T-helper 9 cell (primary cell): ENCODE measurements around the gene LETM1.

Source experiments
- DNase-seq: peaks from one replicate; pipeline ENCODE4 v3.0.0-alpha.2; 2020

The LETM1 gene

GRCh38 chr4:1822568-1823544 lies 33.1 kb downstream of the LETM1 start:
- no peak for DNase-seq

GRCh38 chr4:1821679-1822567 lies 34.0 kb downstream of the LETM1 start:
- no peak for DNase-seq

GRCh38 chr4:1819816-1820215 lies 36.1 kb downstream of the LETM1 start:
- no peak for DNase-seq

- DNase-seq, result no peak
Observed at GRCh38 chr4:1819284-1819683, 36.7 kb downstream of the LETM1 start.

- DNase-seq, result no peak
Observed at GRCh38 chr4:1815997-1816860, 39.7 kb downstream of the LETM1 start.

- no peak for DNase-seq
Observed at GRCh38 chr4:1815096-1815996, 40.6 kb downstream of the LETM1 start.

- DNase-seq, result no peak
Observed at GRCh38 chr4:1814453-1814852, 41.5 kb downstream of the LETM1 start.

GRCh38 chr4:1813915-1814314 lies 42.0 kb downstream of the LETM1 start:
- DNase-seq, result no peak

- no peak for DNase-seq
Observed at GRCh38 chr4:1813231-1813630, 42.7 kb downstream of the LETM1 start.

- DNase-seq, result no peak
Observed at GRCh38 chr4:1812720-1813119, 43.2 kb downstream of the LETM1 start.

GRCh38 chr4:1810765-1811164 lies 45.2 kb downstream of the LETM1 start:
- DNase-seq, result no peak

GRCh38 chr4:1809754-1810502 lies 46.0 kb downstream of the LETM1 start:
- DNase-seq, result peak; percentile 57

GRCh38 chr4:1808851-1809753 lies 46.9 kb downstream of the LETM1 start:
- DNase-seq, result no peak

GRCh38 chr4:1808396-1808795 lies 47.6 kb downstream of the LETM1 start:
- no peak for DNase-seq

GRCh38 chr4:1807332-1807777 lies 48.6 kb downstream of the LETM1 start:
- no peak for DNase-seq

GRCh38 chr4:1806596-1807331 lies 49.2 kb downstream of the LETM1 start:
- DNase-seq, result no peak

- DNase-seq, result no peak
Observed at GRCh38 chr4:1806223-1806564, 49.8 kb downstream of the LETM1 start.

GRCh38 chr4:1805493-1806222 lies 50.3 kb downstream of the LETM1 start:
- DNase-seq, result no peak
